Chondrocyte (in vitro differentiated cells): ENCODE measurements around the gene GTF3C2. TPM values are rescaled to one million over a fixed set of nuclear protein-coding genes. Genes with fewer than 3 reads are reported as not detected.
"Not testable (repeated sequence)": the region's sequence is repeated elsewhere in the genome, so short reads cannot be mapped to it uniquely, and the experiment has no call there.

Source experiments
- DNase-seq: peaks from one replicate; pipeline ENCODE4 v3.0.0; 2021; ENCODE audit warnings: mixed read lengths, low spot score
- H3K27ac Mint-ChIP-seq: one replicate; pipeline ENCODE4 v1.8.0; 2021; ENCODE audit warnings: mild to moderate bottlenecking, moderate library complexity, mixed read lengths; ENCODE audit not compliant: unreplicated experiment
- H3K27me3 Mint-ChIP-seq: 2 replicates; pipeline ENCODE4 v1.8.0; 2021; ENCODE audit warnings: low read depth, mixed read lengths
- H3K36me3 Mint-ChIP-seq: 2 replicates; pipeline ENCODE4 v1.8.0; 2021; ENCODE audit warnings: low read depth, mixed read lengths
- H3K4me1 Mint-ChIP-seq: 2 replicates; pipeline ENCODE4 v1.8.0; 2021; ENCODE audit warnings: low read depth, mild to moderate bottlenecking, mixed read lengths
- H3K4me3 Mint-ChIP-seq: one replicate; pipeline ENCODE4 v1.8.0; 2021; ENCODE audit warnings: mild to moderate bottlenecking, moderate library complexity, mixed read lengths; ENCODE audit not compliant: unreplicated experiment
- H3K9me3 Mint-ChIP-seq: 2 replicates; pipeline ENCODE4 v1.8.0; 2021; ENCODE audit warnings: low read depth, mixed read lengths
- total RNA-seq: library from RNA; stranded (reverse); gene quantifications from 3 replicates; pipeline ENCODE4 v1.2.1, GENCODE V29; 2021
- TF ChIP-seq, protein P1 (sequence below): fragments of 200-600 bp; sonication (generic); IDR thresholded peaks from 2 replicates; pipeline ENCODE4 v1.5.0; 2021; ENCODE audit warnings: antibody characterized with exemption, mild to moderate bottlenecking, moderate library complexity

Gene GTF3C2
- total RNA-seq, 1 donor from 2014 or later = 42.0 TPM

DNA sequence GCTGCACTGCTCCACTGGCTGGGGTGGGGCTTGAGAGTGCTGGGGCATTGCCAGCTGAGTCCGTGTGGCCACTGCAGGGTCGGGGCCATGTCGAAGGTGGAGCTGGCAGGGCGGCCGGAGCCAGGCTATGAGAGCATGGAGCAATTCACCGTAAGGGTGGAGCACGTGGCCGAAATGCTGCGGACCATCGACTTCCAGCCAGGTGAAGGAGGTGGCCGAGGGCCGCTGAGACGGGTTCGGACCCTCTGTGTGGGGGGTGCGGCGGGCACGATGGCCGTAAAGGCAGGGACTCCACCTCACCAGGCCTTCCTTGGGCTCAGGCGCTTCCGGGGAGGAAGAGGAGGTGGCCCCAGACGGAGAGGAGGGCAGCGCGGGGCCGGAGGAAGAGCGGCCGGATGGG is 50.4 kb downstream of the GTF3C2 start:
- H3K4me3 Mint-ChIP-seq = no peak overlapping the region
- H3K27me3 Mint-ChIP-seq = peaks cover 13% of the 10 kb centered on the region
- DNase-seq = peak; percentile 92

DNA sequence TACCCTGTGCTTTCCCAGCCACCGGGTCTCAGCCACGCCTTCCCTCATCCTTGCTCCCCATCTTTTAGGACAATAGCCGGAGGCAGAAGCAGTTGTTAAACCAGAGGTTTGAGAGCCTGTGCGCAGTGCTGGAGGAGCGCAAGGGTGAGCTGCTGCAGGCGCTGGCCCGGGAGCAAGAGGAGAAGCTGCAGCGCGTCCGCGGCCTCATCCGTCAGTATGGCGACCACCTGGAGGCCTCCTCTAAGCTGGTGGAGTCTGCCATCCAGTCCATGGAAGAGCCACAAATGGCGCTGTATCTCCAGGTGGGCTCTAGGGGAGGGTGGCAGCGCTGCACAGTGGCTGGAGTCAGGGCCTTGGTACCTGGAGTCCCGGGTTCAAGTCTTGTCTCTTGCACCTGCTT is 51.0 kb downstream of the GTF3C2 start:
- peaks cover 9% of the 10 kb centered on the region for H3K4me1 Mint-ChIP-seq
- no peak overlapping the region for H3K27ac Mint-ChIP-seq
- peaks cover 9% of the 10 kb centered on the region for H3K36me3 Mint-ChIP-seq
- DNase-seq = no peak
- TF ChIP-seq, protein P1, sequence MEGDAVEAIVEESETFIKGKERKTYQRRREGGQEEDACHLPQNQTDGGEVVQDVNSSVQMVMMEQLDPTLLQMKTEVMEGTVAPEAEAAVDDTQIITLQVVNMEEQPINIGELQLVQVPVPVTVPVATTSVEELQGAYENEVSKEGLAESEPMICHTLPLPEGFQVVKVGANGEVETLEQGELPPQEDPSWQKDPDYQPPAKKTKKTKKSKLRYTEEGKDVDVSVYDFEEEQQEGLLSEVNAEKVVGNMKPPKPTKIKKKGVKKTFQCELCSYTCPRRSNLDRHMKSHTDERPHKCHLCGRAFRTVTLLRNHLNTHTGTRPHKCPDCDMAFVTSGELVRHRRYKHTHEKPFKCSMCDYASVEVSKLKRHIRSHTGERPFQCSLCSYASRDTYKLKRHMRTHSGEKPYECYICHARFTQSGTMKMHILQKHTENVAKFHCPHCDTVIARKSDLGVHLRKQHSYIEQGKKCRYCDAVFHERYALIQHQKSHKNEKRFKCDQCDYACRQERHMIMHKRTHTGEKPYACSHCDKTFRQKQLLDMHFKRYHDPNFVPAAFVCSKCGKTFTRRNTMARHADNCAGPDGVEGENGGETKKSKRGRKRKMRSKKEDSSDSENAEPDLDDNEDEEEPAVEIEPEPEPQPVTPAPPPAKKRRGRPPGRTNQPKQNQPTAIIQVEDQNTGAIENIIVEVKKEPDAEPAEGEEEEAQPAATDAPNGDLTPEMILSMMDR = no peak
- peaks cover 13% of the 10 kb centered on the region for H3K27me3 Mint-ChIP-seq
- no peaks in the 10 kb centered on the region for H3K9me3 Mint-ChIP-seq
- H3K4me3 Mint-ChIP-seq = no peak overlapping the region

More for the DNA sequence above, 50.4 kb downstream of the GTF3C2 start:
- TF ChIP-seq, protein P1 = no peak
- no peak overlapping the region for H3K27ac Mint-ChIP-seq
- peaks cover 9% of the 10 kb centered on the region for H3K4me1 Mint-ChIP-seq
- H3K36me3 Mint-ChIP-seq = peaks cover 9% of the 10 kb centered on the region
- H3K9me3 Mint-ChIP-seq = no peaks in the 10 kb centered on the region

DNA sequence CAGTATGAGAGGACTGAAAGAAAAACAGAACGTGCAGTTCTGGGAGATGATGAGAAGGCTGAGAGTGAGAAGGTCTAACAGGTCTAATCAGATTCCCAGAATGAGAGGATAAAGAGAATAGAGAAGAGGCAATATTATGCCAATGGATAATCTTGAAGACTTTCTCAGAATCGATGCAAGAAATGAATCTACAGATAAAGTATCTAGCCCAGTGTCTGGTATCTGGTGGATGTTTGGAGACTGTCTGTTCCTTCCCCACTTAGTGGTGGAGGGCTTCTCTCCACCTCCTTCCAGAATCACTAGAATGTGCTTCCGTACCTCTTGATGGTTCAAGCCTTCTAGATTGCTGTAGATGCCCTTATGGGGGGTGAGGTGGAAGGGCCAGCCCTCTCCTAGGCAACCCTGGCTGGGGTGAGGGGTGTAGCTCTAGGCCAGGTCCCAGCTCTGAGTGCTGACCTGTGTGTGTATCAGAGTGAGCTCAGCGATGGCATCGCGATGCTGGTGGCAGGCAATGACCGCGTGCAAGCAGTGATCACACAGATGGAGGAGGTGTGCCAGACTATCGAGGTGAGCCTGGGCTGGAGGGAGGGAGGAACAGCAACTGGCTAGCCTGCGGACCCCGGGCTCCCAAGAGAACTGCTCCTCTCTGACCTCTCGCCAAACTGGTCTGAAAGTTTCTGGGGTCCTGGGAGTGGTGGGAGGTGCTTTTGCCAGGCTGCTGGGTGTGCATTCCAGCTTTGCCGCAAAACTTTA is 51.9 kb downstream of the GTF3C2 start:
- Mint-ChIP-seq H3K4me1 (peaks cover 9% of the 10 kb centered on the region), H3K27me3 (peaks cover 13% of the 10 kb centered on the region), H3K27ac (no peak overlapping the region), H3K36me3 (peaks cover 4% of the 10 kb centered on the region), H3K4me3 (no peak overlapping the region), H3K9me3 (no peaks in the 10 kb centered on the region)
- DNase-seq = no peak
- TF ChIP-seq, protein P1 = no peak

DNA sequence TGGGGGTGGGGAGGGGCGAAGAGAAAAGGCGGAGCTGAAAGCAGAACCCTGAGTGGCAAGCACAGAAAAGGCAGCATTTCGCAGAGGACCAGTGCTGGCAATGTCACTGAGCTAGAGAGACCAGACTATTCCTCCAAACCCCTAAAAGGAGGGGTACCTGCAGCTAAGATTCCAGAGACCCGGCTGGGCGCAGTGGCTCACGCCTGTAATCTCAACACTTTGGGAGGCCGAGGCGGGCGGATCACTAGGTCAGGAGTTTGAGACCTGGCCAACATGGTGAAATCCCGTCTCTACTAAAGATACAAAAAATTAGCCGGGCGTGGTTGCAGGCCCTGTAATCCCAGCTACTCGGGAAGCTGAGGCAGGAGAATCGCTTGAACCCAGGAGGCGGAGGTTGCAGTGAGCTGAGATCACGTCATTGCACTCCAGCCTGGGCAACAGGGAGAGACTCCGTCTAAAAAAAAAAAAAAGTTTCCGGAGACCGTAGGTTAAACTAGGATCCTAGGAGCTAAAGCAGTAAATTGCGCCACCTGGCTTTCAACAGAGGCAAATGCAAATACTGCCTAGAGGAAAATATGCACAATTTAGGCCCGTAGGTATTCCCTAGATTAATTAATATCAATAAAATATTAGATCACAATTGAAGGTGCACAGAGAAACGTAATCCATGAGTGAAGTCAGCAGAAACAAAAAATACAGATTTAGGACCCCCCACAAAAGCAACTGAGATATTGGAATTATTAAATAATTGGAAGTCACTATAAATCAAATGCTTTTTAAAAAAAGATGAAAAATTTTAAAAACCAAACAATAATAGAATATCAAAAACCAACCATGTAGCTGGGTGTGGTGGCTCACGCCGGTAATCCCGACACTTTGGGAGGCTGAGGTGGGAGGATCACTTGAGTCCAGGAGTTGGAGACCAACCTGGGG is 53.2 kb downstream of the GTF3C2 start:
- Mint-ChIP-seq H3K4me1 (peaks cover 5% of the 10 kb centered on the region), H3K27ac (no peak overlapping the region), H3K4me3 (peak overlapping the region; percentile 33), H3K36me3 (no peaks in the 10 kb centered on the region), H3K27me3 (peaks cover 18% of the 10 kb centered on the region), H3K9me3 (no peaks in the 10 kb centered on the region)
- TF ChIP-seq, protein P1 = peak; percentile 96
- DNase-seq = no peak

DNA sequence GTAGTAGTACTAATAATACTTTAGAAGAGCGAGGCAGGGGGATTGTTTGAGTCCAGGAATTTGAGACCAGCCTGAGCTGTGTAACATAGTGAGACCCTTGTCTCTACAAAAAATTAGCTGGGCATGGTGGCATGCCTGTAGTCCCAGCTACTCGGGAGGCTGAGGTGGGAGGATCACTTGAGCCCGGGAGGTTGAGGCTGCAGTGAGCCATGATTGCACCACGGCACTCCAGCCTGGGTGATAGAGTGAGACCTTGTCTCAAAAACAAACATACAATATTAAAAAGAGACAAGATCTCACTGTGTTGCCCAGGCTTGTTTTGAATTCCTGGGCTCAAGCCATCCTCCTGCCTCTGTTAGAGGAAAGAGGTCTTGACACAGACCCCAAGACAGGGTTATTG is 56.0 kb downstream of the GTF3C2 start:
- H3K4me3 Mint-ChIP-seq, DNase-seq, H3K9me3 Mint-ChIP-seq, H3K36me3 Mint-ChIP-seq, H3K4me1 Mint-ChIP-seq, H3K27ac Mint-ChIP-seq: not testable (repeated sequence)
- H3K27me3 Mint-ChIP-seq = peaks cover 24% of the 10 kb centered on the region
